Stimulated activated CD8-positive, alpha-beta memory T cell treated with anti-CD3 and anti-CD28 coated beads, Interleukin-12 subunit alpha, Interleukin-12 subunit beta, amount 100 ng/mL, for 4 hours (primary cell): Measurements from ENCODE around the gene EHBP1L1.

ENCODE experiments used
- DNase-seq: peaks from one replicate; pipeline ENCODE4 v3.0.0-alpha.2; 2020; ENCODE audit warnings: low read depth

The EHBP1L1 gene

DNA sequence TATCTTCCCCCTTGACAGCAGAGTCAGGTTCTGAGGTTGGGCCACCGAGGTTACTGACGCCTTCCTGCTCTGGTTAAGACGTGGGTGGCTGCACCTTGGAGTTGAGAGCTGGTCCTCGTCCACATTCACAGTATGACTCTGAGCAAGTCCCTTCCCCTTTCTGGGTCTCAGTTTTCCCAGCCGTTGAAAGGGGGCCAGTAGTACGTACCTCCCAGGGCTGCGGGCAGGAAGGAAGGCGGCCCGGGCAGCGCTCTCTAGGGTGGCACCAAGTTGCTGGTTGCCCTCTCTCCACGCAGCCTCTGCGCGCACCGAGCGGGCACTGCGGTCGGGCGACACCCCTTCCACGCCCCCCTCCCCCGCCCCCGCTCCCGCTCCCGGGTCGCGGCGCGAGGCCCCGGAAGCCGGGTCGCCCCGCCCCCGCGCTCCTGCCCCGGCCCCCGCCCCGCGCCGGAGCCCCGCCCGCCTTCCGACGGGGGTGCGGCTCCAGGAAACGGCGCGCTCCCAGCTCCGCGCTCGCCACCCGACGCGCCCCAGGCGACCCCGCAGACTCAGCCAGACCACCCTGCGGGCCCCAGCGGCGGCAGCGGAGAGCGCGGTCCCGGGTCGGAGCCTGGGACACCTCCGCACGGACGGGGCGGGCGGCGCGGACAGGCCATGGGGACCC lies at the start of gene EHBP1L1:
Gene EHBP1L1, plus strand, starts transcription at position 486 of the 664 bp plus-strand sequence. CDS start 250 bp downstream, outside the sequence.
- DNase-seq, result peak; percentile 68

DNA sequence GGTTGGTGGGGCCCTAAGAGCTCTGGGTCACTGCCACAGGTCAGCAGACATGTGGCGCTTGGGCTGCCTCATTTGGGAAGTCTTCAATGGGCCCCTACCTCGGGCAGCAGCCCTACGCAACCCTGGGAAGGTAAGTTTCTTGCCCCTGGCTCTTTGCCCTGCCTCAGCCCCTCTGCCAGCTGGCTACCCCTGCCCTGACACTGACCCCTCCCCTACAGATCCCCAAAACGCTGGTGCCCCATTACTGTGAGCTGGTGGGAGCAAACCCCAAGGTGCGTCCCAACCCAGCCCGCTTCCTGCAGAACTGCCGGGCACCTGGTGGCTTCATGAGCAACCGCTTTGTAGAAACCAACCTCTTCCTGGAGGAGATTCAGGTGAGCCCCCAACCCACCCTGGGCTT lies 49.1 kb upstream of the EHBP1L1 start:
- DNase-seq, result no peak

DNA sequence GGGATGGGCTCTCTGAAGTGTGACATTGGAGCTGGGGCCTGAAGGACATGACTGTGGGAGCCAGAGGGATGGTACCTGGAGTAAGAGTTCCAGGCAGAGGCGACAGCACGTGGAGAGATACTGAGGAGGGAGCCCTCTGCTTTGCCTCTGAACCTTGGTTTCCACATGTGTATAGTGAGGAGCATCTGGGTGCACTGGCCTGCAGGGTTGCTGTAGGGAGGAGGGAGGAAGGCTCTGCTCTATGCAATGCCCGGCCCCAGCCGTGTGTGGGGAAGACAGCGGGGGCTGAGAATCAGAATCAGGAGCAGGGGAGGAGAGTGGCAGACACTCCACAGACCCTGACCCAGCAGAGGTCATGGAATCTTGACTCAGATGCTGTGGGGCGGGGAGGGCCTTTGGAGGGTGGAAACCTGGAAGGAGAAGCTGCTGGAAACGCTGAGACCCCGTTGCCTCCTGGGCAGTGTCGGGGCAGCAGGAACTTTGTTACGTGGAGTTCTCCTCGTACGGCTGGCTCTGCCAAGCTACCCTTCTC lies 47.0 kb upstream of the EHBP1L1 start:
- DNase-seq, result no peak

DNA sequence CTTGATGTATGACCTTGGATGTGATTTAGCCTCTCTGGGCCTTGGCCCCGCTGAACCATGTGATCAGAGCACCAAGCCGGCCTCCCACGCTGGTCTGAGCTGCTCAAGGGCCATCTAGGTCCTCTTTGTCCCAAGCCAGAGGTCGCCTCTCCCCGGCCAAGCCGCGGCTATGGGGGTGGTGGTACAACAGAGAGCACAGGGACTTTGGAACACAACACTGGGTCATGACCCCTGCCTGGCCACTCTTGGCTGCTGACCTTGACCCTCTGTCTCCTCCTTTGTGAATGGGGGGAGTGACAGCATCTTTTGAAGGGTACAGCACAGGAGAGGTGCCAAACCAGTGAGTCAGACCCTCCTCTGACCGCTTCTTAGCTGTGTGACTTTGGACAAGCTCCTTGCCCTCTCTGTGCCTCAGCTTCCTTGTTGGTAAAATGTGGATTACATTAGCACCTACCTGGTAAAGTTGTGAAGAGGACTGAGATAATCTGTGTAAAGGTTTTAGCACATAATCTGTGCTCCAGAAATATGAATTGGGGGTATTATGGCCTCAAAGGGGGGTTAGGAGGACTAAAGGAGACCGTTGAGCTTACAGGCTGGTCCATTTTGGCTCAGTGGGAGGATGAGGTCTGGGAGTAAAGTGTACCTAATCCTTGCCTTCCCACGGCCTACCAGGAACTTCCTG lies 46.2 kb upstream of the EHBP1L1 start:
- no peak for DNase-seq

DNA sequence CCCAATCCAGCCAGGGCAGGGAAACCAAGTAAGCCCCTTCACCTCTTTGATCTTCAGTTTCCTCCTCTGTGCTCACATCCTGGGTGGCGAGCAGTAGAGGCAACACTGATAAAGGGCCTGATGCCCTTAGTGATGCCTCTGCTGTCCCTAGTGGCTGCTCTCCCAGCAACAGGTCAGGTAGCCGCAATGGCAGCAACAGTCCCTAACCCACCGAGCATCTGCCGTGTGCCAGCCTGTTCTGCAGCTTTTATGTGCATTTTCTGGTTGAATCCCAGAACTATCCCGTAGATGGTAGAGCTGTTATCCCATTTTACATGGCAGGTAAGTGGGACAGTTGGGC lies 45.7 kb upstream of the EHBP1L1 start:
- DNase-seq, result no peak

DNA sequence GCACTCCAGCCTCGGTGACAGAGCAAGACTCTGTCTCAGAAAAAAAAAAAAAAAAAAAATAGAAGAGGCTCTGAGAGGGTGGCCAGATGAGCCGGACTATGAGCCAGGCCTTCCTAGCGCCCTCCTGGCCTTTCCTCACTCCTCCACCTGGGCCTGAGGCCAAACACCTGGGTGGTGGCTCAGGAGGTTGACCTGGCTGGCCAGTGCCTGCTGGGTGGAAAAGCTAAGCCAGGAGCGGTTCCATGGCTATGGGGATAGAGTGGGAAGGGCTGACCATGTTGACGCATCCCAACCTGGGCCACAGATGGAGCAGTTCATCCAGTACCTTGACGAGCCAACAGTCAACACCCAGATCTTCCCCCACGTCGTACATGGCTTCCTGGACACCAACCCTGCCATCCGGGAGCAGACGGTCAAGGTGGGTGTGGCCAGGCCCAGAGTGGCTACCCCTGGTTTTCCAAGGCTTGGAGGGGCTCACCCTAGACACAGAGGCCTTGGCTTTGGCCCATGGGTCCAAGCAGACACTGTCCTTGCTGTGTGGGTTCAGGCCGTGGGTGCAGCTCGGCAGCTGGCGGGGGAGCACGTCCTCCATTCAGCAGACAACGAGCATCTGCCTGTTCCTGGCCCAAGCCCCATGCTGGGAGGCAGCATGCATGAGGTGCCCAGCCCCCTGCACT lies 43.3 kb upstream of the EHBP1L1 start:
- no peak for DNase-seq

DNA sequence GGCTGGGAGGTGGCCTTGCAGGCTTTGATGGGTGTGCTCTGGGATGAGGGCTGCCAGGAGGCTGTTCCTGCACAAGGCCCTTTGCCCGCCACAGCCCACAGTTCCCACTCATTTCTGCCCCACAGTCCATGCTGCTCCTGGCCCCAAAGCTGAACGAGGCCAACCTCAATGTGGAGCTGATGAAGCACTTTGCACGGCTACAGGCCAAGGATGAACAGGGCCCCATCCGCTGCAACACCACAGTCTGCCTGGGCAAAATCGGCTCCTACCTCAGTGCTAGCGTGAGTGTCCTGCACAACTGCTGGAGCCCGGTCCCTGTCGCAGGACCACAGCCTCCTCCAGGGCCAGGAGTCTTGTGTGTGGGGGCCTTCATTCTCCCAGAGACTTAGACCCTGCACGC lies 40.8 kb upstream of the EHBP1L1 start:
- no peak for DNase-seq

DNA sequence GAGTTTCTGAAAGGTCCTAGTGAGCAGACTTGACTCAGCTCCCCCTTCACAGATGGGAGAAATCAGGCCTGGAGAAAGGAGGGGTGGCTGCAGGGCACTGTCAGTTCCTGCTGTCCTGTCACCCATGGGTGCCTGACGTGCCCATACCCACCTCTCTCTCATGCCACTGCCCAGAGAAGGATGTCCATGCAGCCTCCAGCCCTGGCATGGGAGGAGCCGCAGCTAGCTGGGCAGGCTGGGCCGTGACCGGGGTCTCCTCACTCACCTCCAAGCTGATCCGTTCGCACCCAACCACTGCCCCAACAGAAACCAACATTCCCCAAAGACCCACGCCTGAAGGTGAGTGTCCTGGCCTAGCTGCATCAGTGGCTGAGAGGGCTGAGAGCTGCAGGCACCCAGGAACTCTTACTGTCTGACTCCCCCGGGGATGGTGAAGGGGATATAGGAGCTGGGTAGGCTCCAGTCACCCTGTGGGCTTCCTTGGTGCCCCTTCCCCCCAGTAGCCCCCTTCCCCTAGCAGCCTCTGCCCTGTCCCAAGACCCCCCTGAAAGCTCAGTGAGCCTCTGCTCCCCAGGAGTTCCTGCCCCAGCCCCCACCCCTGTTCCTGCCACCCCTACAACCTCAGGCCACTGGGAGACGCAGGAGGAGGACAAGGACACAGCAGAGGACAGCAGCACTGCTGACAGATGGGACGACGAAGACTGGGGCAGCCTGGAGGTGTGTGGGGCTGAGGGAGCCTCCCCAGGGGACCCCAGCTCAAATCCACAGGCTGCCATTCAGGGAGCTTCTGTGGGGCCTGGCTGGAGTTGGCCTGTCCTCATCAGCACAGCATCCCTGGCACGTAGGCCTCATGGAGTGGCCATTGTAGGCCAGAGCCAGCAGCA lies 39.2 kb upstream of the EHBP1L1 start:
- no peak for DNase-seq

DNA sequence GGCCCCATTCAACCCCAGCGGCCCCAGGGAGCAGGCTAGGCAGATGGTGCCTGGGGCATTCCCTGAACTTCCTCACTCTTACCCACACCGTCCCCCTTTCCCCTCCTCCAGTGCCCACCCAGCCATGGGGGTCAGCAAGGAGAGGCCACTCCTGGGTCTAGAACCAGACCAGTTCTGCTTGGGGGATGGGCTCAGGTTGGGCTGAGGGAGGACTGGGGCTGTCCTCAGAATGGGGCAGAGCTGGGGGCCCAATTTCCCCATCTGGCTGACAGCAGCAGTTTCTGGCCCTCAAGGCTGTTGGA lies 38.6 kb upstream of the EHBP1L1 start:
- no peak for DNase-seq

DNA sequence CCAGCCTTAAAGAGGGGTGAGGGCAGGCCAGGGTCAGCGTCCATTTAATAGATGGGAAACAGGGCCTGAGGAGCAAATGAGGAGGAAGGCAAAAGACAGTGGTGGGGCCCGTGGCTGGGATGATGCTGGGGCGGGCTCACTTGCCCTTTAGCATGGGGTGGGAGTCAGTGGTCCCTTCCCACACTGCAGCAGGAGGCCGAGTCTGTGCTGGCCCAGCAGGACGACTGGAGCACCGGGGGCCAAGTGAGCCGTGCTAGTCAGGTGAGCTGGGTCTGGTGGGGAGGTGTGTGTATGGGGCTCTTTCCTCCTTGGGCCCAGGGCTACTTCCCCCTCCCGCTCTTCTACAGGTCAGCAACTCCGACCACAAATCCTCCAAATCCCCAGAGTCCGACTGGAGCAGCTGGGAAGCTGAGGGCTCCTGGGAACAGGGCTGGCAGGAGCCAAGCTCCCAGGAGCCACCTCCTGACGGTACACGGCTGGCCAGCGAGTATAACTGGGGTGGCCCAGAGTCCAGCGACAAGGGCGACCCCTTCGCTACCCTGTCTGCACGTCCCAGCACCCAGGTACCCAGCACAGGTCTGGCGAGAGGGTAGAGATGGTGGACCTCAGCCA lies 38.1 kb upstream of the EHBP1L1 start:
- DNase-seq, result no peak

DNA sequence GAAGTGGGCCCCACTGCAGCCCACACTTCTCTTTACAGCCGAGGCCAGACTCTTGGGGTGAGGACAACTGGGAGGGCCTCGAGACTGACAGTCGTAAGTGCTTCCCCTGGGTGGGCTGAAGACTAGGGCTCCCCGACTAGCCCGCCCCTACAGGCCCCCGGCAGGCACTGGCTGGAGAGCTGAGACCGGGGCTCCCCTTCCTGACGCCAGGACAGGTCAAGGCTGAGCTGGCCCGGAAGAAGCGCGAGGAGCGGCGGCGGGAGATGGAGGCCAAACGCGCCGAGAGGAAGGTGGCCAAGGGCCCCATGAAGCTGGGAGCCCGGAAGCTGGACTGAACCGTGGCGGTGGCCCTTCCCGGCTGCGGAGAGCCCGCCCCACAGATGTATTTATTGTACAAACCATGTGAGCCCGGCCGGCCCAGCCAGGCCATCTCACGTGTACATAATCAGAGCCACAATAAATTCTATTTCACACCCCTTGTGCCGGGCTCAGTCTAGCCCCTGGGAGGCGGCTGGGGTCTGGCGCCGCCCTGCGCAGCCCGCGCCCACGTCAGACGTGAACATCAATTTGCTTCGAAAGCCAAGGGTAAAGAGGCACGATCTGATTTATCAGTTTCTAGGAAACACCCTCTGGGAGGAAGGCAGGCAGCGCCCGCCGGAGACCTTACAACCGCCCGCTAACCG lies 37.5 kb upstream of the EHBP1L1 start:
- DNase-seq, result no peak

DNA sequence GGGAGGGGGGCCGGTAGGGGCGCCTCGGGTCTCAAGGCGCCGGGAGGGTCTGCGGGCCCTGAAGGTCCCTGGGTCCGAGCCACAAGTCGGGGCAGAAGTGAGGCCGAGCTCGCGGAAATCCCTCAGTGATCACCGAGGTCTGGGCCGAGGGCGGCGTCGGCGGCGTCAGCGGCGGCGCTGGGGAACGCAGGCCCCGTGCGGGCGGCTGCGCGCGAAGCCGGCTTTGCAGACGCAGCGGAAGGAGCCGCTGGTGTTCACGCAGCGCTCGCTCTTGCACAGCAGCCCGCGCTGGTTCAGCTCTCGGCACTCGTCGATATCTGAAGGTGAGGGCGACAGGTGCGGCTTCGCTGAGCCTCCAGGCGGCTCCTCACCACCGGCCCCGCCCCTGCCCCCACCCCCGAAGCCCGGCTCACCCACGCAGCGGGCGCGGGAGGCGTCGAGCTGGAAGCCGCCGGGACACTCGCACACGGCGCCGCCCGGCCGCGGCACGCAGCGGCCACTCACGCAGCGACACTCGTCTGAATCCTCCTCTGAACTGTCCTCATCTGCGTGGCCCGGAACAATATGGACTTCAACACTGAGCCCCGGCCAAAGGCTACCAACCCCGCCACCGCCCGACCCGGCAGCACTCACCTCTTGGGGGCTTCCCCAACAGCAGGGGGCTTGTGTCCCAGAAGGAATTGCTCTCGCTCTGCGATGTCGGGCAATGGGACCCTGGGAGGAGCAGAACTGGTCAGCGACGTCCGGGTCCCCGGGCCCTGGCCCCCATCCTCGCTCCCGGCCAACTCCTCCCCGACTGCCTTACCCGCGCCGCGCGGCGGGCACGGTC lies 36.7 kb upstream of the EHBP1L1 start:
- no peak for DNase-seq

DNA sequence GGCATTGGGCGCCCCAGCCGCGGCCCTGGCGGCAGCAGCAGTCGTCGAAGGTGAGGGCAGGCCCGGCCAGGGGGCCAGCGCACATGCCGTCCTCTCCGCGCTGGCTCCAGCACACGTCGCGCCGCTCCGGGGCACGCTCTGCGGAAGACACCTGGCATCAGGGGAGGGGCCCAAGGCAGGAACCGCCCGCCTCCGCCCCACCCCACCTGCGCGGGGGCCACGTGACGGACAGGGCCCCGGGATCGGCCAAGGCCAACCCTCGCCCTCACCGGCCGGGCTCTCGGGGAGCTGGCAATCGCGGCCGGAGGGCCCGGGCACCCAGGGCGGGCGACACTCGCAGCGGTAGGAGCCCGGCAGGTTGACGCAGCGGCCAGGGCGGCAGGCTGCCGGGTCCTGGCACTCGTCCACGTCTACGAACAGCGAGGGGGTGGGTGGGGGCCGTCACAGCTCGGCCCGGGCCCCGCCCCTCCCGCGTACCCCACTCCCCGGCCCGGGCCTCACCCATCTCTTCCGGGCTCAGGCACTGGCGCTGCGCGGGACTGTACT lies 36.0 kb upstream of the EHBP1L1 start:
- no peak for DNase-seq

DNA sequence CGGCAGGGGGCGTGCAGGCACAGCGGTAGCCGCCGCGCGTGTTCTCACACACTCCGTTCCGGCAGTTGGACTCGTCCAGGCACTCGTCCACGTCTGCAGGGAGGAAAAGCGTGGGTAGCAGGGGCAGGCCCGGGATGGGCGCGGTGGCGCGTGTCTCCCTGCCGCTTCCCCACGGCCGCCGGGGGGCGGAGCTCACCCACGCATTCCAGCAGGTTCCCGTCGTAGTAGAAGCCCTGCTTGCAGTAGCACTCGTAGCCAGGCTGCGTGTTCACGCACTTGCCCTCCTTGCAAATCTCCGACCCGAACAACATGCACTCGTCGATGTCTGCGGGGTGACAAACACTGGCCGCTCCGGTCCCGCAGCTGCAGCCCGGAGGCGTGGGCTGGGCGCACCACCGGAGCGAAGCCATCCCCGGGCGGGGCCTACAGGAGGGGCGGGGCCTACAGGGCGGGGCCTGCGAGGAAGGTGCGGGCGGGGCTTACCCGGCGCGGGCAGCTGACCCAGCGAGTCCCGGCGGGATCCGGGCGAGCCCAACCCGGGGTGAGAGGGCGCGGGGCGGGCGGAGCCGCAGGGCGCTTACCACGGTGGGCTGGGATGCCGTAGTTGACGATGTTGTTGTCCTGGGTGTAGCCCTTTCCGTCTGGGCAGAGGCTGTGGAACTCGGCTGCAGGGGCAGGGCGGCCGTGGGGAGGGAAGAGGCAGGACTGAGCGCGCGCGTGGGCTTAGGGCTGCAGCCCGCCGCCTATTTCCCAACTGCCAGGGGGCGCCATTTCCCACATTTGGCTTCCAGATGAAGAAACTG lies 35.4 kb upstream of the EHBP1L1 start:
- DNase-seq, result peak; percentile 75

DNA sequence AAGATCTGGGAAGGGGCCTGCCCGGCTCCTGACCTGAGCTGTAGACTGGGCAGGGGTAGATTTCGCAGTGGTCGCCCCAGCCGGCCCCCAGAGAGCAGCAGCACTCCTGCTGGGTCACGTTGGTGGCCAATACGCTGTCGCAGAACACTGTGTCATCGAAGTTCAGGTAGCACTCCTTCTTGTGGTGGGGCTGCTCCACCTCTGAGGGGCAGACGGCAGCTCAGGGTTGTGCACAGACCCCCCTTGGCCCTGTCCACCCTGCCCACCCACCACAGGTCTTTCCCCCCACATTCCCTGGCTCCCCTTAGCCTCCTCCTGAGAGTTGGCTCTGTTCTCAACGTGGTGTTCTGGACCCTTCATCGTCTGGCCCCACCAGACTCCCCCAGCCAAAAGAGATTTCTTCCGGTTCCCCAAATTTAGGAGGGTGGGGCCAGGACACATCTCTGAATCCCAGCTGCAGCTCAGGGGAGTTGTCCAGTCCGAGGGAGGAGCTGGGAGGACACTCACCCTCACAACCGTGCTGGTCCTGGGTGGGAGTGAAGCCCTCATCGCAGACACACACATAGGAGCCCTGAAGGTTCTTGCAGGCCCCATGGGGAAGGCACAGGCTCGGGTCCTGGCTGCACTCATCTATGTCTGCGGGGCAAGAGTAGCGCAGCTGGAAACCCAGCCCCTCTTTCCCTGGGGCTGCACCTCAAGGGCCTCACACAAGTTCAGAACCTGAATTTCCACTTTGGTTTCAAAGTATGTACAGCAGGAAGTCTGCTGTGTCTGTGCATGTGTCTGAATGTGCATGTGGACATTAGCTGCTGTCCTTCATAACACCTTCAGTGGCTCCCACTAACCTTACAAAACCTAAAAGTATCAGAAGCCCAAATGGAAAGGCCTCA lies 34.5 kb upstream of the EHBP1L1 start:
- DNase-seq, result no peak

DNA sequence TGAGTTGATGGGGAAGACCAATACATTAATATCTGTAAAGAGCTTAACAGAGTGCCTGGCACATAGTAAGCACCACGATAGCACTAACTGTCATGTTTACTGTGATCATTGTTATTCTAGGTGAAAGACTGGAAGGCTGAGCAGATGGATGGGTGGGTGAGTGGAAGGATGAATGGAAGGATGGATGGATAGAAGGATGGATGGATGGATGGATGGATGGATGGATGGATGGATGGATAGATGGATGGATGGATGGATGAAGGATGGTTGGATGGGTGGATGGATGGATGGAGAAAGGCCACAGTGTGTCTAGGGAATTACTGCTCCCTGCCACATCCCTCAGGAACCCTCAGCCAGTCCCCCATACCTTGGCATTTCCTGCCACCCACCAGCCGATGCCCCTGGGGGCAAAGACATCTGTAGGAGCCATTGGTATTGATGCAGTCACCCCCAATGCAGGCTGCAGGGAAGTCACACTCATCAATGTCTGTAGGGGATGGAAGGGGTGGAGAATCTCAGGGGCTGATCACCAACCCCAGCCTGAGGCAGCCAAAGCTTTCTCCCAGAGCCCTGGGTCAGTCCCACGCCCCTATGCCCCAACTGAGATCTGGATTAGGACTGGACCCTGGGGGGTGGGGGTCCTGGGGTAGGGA lies 33.0 kb upstream of the EHBP1L1 start:
- DNase-seq, result no peak

DNA sequence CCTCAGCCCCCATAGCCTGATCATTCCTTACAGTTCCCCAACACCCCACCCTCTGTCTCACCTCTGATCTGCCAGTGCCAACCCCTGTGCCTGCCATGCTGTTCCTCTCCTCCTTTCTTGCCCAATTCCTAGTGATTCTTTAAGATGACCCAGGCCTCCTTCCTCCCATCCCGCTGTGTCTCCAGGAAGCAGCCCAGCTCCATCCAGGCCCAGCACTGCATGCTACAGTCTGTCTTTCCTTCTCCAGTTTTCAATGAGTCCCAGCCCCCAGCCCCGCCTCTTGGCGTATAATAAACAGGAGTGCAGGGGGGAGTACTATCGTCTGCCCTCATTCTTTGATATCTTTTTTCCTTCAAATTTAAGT lies 30.0 kb upstream of the EHBP1L1 start:
- no peak for DNase-seq
